Thyroid gland (tissue), 4 donors: ENCODE data around the gene GRXCR2.

Experiments used
- POLR2A ChIP-seq, 2 donors: fragments of 450-650 bp; IDR thresholded peaks; one replicate each; pipeline ENCODE4 v1.6.1; 2017; ENCODE audit warnings: antibody characterized with exemption in 2 of 2, mild to moderate bottlenecking in 2 of 2, moderate library complexity in 1 of 2
- TF ChIP-seq, protein P1 (sequence below), 6 experiments: fragments of 200-600 bp in 3 of 6; fragments of 450-650 bp in 3 of 6; sonication (generic) in 3 of 6; IDR thresholded peaks; one replicate each; pipeline ENCODE4 v1.5.1; 2016 to 2019; ENCODE audit warnings: antibody characterized with exemption in 6 of 6, mild to moderate bottlenecking in 2 of 6, inconsistent platforms in 1 of 6, moderate library complexity in 1 of 6

DNA sequence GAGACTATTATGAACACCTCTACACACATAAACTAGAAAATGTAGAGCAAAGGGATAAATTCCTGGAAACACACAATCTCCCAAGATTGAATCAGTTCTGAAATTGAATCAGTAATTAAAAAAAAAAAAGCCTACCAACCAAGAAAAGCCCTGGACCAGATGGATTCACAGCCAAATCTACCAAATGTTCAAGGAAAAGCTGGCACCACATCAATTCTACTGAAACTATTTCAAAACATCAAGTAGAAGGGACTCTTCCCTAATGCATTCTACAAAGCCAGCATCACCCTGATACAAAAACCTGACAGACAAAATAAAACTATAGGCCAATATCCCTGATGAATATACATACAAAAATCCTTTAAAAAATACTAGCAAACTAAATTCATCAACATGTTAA is 25.4 kb upstream of the GRXCR2 start:
- TF ChIP-seq, protein P1, sequence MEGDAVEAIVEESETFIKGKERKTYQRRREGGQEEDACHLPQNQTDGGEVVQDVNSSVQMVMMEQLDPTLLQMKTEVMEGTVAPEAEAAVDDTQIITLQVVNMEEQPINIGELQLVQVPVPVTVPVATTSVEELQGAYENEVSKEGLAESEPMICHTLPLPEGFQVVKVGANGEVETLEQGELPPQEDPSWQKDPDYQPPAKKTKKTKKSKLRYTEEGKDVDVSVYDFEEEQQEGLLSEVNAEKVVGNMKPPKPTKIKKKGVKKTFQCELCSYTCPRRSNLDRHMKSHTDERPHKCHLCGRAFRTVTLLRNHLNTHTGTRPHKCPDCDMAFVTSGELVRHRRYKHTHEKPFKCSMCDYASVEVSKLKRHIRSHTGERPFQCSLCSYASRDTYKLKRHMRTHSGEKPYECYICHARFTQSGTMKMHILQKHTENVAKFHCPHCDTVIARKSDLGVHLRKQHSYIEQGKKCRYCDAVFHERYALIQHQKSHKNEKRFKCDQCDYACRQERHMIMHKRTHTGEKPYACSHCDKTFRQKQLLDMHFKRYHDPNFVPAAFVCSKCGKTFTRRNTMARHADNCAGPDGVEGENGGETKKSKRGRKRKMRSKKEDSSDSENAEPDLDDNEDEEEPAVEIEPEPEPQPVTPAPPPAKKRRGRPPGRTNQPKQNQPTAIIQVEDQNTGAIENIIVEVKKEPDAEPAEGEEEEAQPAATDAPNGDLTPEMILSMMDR (IDR thresholded peaks at IDR 0.05): no peak
- no peak for TF ChIP-seq POLR2A (IDR thresholded peaks at IDR 0.05)
